ENCODE results near the gene FAM111A. TPM values are rescaled to one million over a fixed set of nuclear protein-coding genes. Genes with fewer than 3 reads are reported as not detected.

Gene FAM111A
- total and polyA plus RNA-seq, 9 of the 15 experiments (the other 6 are each of a cell fraction or from before 2014, with no cell fraction given): 14.8 to 30.6 (median 20.1) TPM

DNA sequence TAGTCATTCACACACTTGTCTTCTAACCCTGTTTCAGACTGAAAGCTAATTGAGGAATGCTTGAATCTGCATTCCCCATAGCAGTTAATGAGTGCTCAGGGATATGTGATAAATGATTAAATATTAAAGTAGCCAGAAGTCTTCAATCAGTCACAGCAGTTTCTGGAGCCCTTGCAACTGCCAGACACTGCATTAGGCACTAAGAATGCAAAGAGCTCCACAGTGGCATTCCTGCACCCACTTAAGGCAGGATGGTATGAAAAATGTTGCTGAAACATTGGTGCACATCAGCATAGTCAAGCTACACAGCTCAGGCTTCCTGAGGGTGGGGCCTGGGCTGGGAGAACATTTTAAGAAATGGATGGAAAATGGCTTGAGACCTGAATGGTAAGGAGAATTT lies 35.7 kb downstream of the FAM111A start:
- Histone ChIP-seq H4K20me1 (replicated peaks; ENCODE audit: control insufficient read depth, insufficient read depth, low read length) (no peaks in the 10 kb centered on the region; the same call in 1 of the 2 replicates), H3K27me3 (ENCODE audit: control insufficient read depth in 2 of 2, insufficient read depth in 2 of 2, low read length in 2 of 2) (peaks cover 6 to 34% of the 10 kb centered on the region in 2 experiments; a peak in 4 of 5 replicates), H3K9ac (ENCODE audit: insufficient read depth in 1 of 2, low read depth in 2 of 2, low read length in 2 of 2) (no peak overlapping the region), H3K36me3 (ENCODE audit: control insufficient read depth, insufficient read depth, low read length) (no peaks in the 10 kb centered on the region), H3K4me1 (replicated peaks in 1 of 2; ENCODE audit: control insufficient read depth in 2 of 2, insufficient read depth in 2 of 2, low read length in 2 of 2) (peaks cover 0 to 6% of the 10 kb centered on the region in 2 experiments; a peak in 1 of 5 replicates), H3K4me3 (no peak overlapping the region), H3K9me3 (replicated peaks; ENCODE audit: control insufficient read depth, insufficient read depth, low read depth, low read length) (no peaks in the 10 kb centered on the region), H3K4me2 (ENCODE audit: insufficient read depth, low read length) (no peak overlapping the region), H3K27ac (ENCODE audit: extremely low read depth, low read depth, low read length) (no peak overlapping the region), H3K9me1 (ENCODE audit: control insufficient read depth, insufficient read depth, low read length) (no peaks in the 10 kb centered on the region), H2AFZ (ENCODE audit: low read depth, low read length) (no peak overlapping the region), H3K79me2 (ENCODE audit: control insufficient read depth, insufficient read depth, low read length) (no peaks in the 10 kb centered on the region)
- ChIA-PET POLR2A (no interaction called here), CTCF (ENCODE audit: low intra/inter-chr PET ratio) (no interaction called here)
- no peak for TF ChIP-seq PRMT5 (CRISPR knock-in tag; IDR thresholded peaks at IDR 0.05)
- TF ChIP-seq EZH2 (IDR thresholded peaks at IDR 0.05; ENCODE audit: borderline replicate concordance, low read depth, low read length): no peak
- TF ChIP-seq PPARD (CRISPR knock-in tag; IDR thresholded peaks at IDR 0.05): no peak
- no peak for TF ChIP-seq SREBF1 (IDR thresholded peaks at IDR 0.05; ENCODE audit: borderline replicate concordance, low read depth, low read length)
- TF ChIP-seq NFIC (IDR thresholded peaks at IDR 0.05): no peak
- no TSS peak for BruUV-seq (replicated peaks)
- DNase-seq (ENCODE audit: extremely low read depth in 1 of 4, low spot score in 3 of 4) (no peak), ATAC-seq (no peak), FAIRE-seq (no peak)
- in situ Hi-C loops (cut with MboI): loop anchor here (10.0 to 25.0 kb wide), 2 partner anchors 246 to 509 kb away; partner anchors contain the start of gene OR5A2
- intact Hi-C loops (cut with micrococcal nuclease): no loop called here

DNA sequence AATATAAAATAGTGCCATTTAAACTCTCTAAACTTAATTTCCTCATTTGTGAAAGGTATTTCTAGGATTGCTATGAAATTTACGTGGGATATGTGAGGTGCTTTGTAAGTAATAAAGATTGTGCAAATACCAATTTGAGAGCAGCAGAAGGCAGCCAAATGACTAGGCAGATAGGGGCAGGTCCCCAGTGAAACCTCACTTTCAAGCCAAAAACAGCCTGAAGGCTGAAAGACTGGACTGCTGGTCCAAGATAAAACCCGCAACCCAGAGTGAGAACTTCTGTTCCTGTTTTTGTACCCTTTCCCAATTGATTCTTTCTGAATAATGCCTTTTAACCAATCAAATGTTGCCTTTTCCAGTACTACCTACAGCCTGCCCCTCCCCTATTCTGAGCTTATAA lies 36.5 kb downstream of the FAM111A start:
- no peak overlapping the region for H3K4me2 ChIP-seq (ENCODE audit: insufficient read depth, low read length)
- intact Hi-C loops (cut with micrococcal nuclease) (no loop called here), in situ Hi-C loops (cut with MboI) (loop anchor here (10.0 to 25.0 kb wide), 2 partner anchors 246 to 508 kb away; partner anchors contain the start of gene OR5A2)
- H3K4me3 ChIP-seq: no peak overlapping the region
- no peak for FAIRE-seq
- no peak for DNase-seq (ENCODE audit: extremely low read depth in 1 of 4, low spot score in 3 of 4)
- no peak overlapping the region for H3K27ac ChIP-seq (ENCODE audit: extremely low read depth, low read depth, low read length)
- no peaks in the 10 kb centered on the region for H3K9me1 ChIP-seq (ENCODE audit: control insufficient read depth, insufficient read depth, low read length)
- 0% methylated on average over 2 of the region's 2 CpGs for WGBS (ENCODE audit: insufficient coverage, low coverage, missing lambda C conversion rate)
- H3K4me1 ChIP-seq (replicated peaks in 1 of 2; ENCODE audit: control insufficient read depth in 2 of 2, insufficient read depth in 2 of 2, low read length in 2 of 2): peaks cover 0 to 6% of the 10 kb centered on the region in 2 experiments; a peak in 1 of 5 replicates
- H3K27me3 ChIP-seq (ENCODE audit: control insufficient read depth in 2 of 2, insufficient read depth in 2 of 2, low read length in 2 of 2): peaks cover under 1 to 31% of the 10 kb centered on the region in 2 experiments; a peak in 4 of 5 replicates
- H3K79me2 ChIP-seq (ENCODE audit: control insufficient read depth, insufficient read depth, low read length): no peaks in the 10 kb centered on the region
- H3K36me3 ChIP-seq (ENCODE audit: control insufficient read depth, insufficient read depth, low read length): no peaks in the 10 kb centered on the region
- POLR2A ChIA-PET: no interaction called here
- no peak for ATAC-seq
- no peaks in the 10 kb centered on the region for H3K9me3 ChIP-seq (replicated peaks; ENCODE audit: control insufficient read depth, insufficient read depth, low read depth, low read length)
- H2AFZ ChIP-seq (ENCODE audit: low read depth, low read length): no peak overlapping the region
- H3K9ac ChIP-seq (ENCODE audit: insufficient read depth in 1 of 2, low read depth in 2 of 2, low read length in 2 of 2): no peak overlapping the region
- no peaks in the 10 kb centered on the region; the same call in 1 of the 2 replicates for H4K20me1 ChIP-seq (replicated peaks; ENCODE audit: control insufficient read depth, insufficient read depth, low read length)
- CTCF ChIA-PET (ENCODE audit: low intra/inter-chr PET ratio): no interaction called here
- BruUV-seq (replicated peaks): no TSS peak
- TF ChIP-seq OTX1 (CRISPR knock-in tag; IDR thresholded peaks at IDR 0.05) (no peak), SMAD4 (CRISPR knock-in tag; conservative IDR thresholded peaks at IDR 0.05) (no peak), U2AF1 (optimal IDR thresholded peaks at IDR 0.05; ENCODE audit: low read depth, low read length) (no peak), ZNF324 (CRISPR knock-in tag; IDR thresholded peaks at IDR 0.05) (no peak)
- TF ChIP-seq, protein P1, sequence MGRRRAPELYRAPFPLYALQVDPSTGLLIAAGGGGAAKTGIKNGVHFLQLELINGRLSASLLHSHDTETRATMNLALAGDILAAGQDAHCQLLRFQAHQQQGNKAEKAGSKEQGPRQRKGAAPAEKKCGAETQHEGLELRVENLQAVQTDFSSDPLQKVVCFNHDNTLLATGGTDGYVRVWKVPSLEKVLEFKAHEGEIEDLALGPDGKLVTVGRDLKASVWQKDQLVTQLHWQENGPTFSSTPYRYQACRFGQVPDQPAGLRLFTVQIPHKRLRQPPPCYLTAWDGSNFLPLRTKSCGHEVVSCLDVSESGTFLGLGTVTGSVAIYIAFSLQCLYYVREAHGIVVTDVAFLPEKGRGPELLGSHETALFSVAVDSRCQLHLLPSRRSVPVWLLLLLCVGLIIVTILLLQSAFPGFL (CRISPR knock-in tag; IDR thresholded peaks at IDR 0.05): no peak
- TF ChIP-seq, protein P2, sequence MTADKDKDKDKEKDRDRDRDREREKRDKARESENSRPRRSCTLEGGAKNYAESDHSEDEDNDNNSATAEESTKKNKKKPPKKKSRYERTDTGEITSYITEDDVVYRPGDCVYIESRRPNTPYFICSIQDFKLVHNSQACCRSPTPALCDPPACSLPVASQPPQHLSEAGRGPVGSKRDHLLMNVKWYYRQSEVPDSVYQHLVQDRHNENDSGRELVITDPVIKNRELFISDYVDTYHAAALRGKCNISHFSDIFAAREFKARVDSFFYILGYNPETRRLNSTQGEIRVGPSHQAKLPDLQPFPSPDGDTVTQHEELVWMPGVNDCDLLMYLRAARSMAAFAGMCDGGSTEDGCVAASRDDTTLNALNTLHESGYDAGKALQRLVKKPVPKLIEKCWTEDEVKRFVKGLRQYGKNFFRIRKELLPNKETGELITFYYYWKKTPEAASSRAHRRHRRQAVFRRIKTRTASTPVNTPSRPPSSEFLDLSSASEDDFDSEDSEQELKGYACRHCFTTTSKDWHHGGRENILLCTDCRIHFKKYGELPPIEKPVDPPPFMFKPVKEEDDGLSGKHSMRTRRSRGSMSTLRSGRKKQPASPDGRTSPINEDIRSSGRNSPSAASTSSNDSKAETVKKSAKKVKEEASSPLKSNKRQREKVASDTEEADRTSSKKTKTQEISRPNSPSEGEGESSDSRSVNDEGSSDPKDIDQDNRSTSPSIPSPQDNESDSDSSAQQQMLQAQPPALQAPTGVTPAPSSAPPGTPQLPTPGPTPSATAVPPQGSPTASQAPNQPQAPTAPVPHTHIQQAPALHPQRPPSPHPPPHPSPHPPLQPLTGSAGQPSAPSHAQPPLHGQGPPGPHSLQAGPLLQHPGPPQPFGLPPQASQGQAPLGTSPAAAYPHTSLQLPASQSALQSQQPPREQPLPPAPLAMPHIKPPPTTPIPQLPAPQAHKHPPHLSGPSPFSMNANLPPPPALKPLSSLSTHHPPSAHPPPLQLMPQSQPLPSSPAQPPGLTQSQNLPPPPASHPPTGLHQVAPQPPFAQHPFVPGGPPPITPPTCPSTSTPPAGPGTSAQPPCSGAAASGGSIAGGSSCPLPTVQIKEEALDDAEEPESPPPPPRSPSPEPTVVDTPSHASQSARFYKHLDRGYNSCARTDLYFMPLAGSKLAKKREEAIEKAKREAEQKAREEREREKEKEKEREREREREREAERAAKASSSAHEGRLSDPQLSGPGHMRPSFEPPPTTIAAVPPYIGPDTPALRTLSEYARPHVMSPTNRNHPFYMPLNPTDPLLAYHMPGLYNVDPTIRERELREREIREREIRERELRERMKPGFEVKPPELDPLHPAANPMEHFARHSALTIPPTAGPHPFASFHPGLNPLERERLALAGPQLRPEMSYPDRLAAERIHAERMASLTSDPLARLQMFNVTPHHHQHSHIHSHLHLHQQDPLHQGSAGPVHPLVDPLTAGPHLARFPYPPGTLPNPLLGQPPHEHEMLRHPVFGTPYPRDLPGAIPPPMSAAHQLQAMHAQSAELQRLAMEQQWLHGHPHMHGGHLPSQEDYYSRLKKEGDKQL (CRISPR knock-in tag; IDR thresholded peaks at IDR 0.05; ENCODE audit: borderline replicate concordance): no peak
